Testis (tissue), 2 donors: ENCODE data around the gene C12orf42.

Experiments
- CTCF ChIP-seq, 3 experiments: fragments of 450-650 bp in 2 of 3; fragments of 200-600 bp in 1 of 3; sonication (generic) in 1 of 3; IDR thresholded peaks; one replicate each; pipeline ENCODE4 v1.5.1; 2016 to 2019; ENCODE audit warnings: antibody characterized with exemption in 3 of 3, mild to moderate bottlenecking in 2 of 3, moderate library complexity in 1 of 3
- POLR2A ChIP-seq: fragments of 450-650 bp; IDR thresholded peaks from one replicate; pipeline ENCODE4 v1.6.1; 2017; ENCODE audit warnings: antibody characterized with exemption, mild to moderate bottlenecking, moderate library complexity

- TF ChIP-seq CTCF (IDR thresholded peaks at IDR 0.05), result no peak
- TF ChIP-seq POLR2A, result no peak
These were observed 3.8 kb upstream of the C12orf42 start for GRCh38 chr12:103499571-103499970.
